ENCODE results near the gene KMT2C.
"Not testable (repeated sequence)": the region's sequence is repeated elsewhere in the genome, so short reads cannot be mapped to it uniquely, and the experiment has no call there.

GRCh38 chr7:152406030-152406429, 29.8 kb downstream of the KMT2C start:
- not testable (repeated sequence) for TF ChIP-seq CTCF (IDR thresholded peaks at IDR 0.05); POLR2A (IDR thresholded peaks at IDR 0.05; ENCODE audit: low read depth); EP300 (IDR thresholded peaks at IDR 0.05)

Measured in esophagus muscularis mucosa (tissue), 4 donors.